Right cardiac atrium (tissue), 5 donors: Measurements from ENCODE around the gene EVA1A. TPM values are rescaled to one million over a fixed set of nuclear protein-coding genes. Genes with fewer than 3 reads are reported as not detected.

Experiments
- ATAC-seq, 2 donors: fragments of 200-7000 bp; cut with Tn5 transposase; one replicate each; pipeline versions ENCODE4 v1.8.0 to v1.9.1; 2020; ENCODE audit warnings: moderate library complexity in 2 of 2, mild to moderate bottlenecking in 1 of 2
- DNase-seq, 3 donors: peaks; one replicate each; pipeline ENCODE4 v3.0.0-alpha.2; 2020
- H3K27ac ChIP-seq: one replicate; pipeline ENCODE4 v1.5.1; 2013; ENCODE audit warnings: mild to moderate bottlenecking, low read length, control low read depth, moderate library complexity
- H3K27me3 ChIP-seq: one replicate; pipeline ENCODE4 v1.6.1; 2013; ENCODE audit not compliant: control insufficient read depth, insufficient read depth
- H3K4me1 ChIP-seq: one replicate; pipeline ENCODE4 v1.6.1; 2013; ENCODE audit warnings: low read length; ENCODE audit not compliant: control insufficient read depth, insufficient read depth
- H3K4me3 ChIP-seq: one replicate; pipeline ENCODE4 v1.5.1; 2013; ENCODE audit warnings: low read length, control low read depth
- H3K9me3 ChIP-seq: one replicate; pipeline ENCODE4 v1.6.1; 2013; ENCODE audit warnings: low read length; ENCODE audit not compliant: control insufficient read depth
- WGBS: extraction: QIAGEN DNeasy Blood & Tissue Kit; methylation state at CpG from one replicate; pipeline ENCODE4 v1.1.7; 2013; 5-methylcytosine and 5-hydroxymethylcytosine counted together
- intact Hi-C, 4 donors: fragments of 100-400 bp; cut with DNase I; formaldehyde crosslinking; loops; one replicate each; pipeline versions ENCODE4 v1.11.0 to v1.14.0; 2022 to 2023
- polyA plus RNA-seq: library from polyadenylated mRNA; stranded (reverse); fragments of 200-250 nt; gene quantifications from one replicate; pipeline ENCODE4 v1.2.3, GENCODE V29; 2013
- total RNA-seq, 4 donors: library from RNA; stranded (reverse); fragmentation: NEBNext Ultra II Directional; extraction: Animal tissue kit (Norgen Biotek cat#: 25700); gene quantifications; one replicate each; pipeline ENCODE4 v1.2.1, GENCODE V29; 2021
- donor health status: healthy with polysubstance abuse.
- donor health status: DM: no; HTN: yes; CAD: no.
- donor health status: DM: no; HTN: no; CAD: no.
- donor health status: DM: no; HTN: yes; CAD: no; lungs with severe emphysema.
- donor health status: DM: yes; HTN: yes; CAD: no.

Gene EVA1A
- total and polyA plus RNA-seq, 5 donors = 0.24 to 0.66 (median 0.26) TPM; not detected in 2

DNA sequence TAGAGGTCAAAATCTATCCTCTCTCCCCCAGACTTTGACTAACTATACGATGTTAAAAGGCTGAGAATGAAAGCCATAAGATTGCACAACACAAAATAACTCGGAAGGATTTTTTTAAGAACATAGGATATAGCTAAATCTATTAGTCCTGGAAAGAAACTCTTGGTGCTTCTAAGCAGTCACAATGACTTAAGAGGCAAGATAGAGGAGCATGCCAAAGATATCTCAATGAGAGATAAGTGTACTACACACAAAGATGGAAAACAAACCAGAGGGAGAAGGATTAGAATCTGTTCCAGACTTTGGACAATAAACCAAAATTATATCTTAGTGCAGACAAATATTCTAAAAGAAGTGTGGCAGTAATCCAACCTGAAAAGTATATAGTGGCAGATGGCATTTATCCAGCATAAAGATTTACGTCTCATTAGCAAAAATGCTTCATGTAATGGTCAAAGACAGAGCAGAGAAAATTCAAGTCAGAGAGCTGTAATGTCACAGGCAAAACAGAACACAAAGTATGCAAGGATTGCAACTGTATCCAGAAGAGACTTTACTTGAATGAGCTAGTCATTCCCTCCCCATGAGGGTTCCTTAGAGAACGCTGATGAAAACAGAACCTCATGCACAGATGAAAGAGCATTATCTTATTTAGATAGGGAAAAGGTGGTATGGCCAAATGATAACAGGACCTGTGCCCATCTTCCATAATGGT, 28.8 kb upstream of the EVA1A start:
- WGBS = 45% methylated on average over 4 of the region's 4 CpGs
- Histone ChIP-seq H3K4me1 (no peaks in the 10 kb centered on the region), H3K27ac (no peak overlapping the region), H3K9me3 (no peaks in the 10 kb centered on the region), H3K4me3 (no peak overlapping the region), H3K27me3 (peaks cover 3% of the 10 kb centered on the region)
- intact Hi-C loops = no loop called here
- DNase-seq (no peak), ATAC-seq (no peak)

DNA sequence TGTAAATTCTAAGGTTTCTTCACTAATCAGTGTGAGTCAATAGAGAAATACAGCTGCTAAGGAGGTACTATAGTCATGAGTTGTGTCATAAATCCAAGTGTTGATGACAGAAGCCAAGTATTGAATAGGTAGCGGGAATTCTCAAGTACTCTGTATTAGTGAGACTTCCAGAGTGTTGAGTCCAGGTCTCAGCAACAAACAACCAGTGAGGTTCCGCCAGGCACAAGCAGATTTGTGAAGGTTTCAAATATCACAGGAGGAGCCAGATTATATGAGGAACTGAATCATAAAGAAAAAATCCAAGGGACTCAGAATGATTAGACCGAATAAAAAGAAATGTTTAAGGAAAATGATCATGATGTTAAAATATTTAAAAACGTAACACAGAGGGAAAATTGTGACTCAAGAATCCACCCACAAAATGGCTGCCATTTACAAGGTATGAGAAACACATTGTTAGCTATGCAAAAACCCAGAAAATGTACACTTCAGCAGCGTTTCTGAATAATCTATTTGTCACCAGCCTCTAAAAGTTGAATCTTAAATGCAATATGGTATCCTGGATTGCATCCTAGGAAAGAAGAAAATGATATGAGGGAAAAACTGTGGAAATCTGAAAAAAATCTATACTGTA, 27.3 kb upstream of the EVA1A start:
- no peak overlapping the region for H3K4me3 ChIP-seq
- 80% methylated on average over 5 of the region's 5 CpGs for WGBS
- intact Hi-C loops = no loop called here
- ATAC-seq = no peak
- H3K27ac ChIP-seq = no peak overlapping the region
- no peak for DNase-seq
- no peaks in the 10 kb centered on the region for H3K9me3 ChIP-seq
- no peaks in the 10 kb centered on the region for H3K4me1 ChIP-seq
- H3K27me3 ChIP-seq = peaks cover 3% of the 10 kb centered on the region

- WGBS = 88% methylated on average over 2 of the region's 2 CpGs
- no peaks in the 10 kb centered on the region for H3K4me1 ChIP-seq
- DNase-seq (no peak), ATAC-seq (no peak)
- H3K27me3 ChIP-seq = peaks cover 3% of the 10 kb centered on the region
- H3K9me3 ChIP-seq = no peaks in the 10 kb centered on the region
- no peak overlapping the region for H3K4me3 ChIP-seq
- intact Hi-C loops = no loop called here
- H3K27ac ChIP-seq = no peak overlapping the region
These were observed 26.2 kb upstream of the EVA1A start for GRCh38 chr2:75586971-75587370.

DNA sequence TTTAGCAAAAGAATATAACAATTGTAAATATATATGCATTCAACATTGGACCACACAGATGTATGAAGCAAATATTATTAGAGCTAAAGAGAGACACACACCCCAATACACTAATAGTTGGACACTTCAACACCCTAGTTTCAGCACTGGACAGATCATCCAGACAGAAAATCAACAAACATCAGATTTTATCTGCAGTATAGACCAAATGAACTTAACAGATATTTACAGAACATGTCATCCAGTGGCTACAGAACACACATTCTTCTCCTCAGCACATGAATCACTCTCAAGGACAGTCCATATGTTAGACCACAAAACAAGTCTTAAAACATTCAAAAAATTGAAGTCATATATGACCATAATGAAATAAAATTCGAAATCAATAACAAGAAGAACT, 22.1 kb upstream of the EVA1A start:
- ATAC-seq (no peak), DNase-seq (no peak)
- 75% methylated on average over 1 of the region's 1 CpG for WGBS
- Histone ChIP-seq H3K9me3 (no peaks in the 10 kb centered on the region), H3K27me3 (peaks cover 3% of the 10 kb centered on the region), H3K4me3 (no peak overlapping the region), H3K27ac (no peak overlapping the region), H3K4me1 (no peaks in the 10 kb centered on the region)
- intact Hi-C loops = no loop called here

- H3K9me3 ChIP-seq = no peaks in the 10 kb centered on the region
- H3K27me3 ChIP-seq = no peaks in the 10 kb centered on the region
- 81% methylated on average over 1 of the region's 1 CpG for WGBS
- DNase-seq = no peak
- intact Hi-C loops = no loop called here
- no peak overlapping the region for H3K27ac ChIP-seq
- ATAC-seq = no peak
- no peak overlapping the region for H3K4me3 ChIP-seq
- no peaks in the 10 kb centered on the region for H3K4me1 ChIP-seq
These were observed 19.9 kb upstream of the EVA1A start for GRCh38 chr2:75580606-75581005.

GRCh38 chr2:75580156-75580555, 19.4 kb upstream of the EVA1A start:
- H3K4me1 ChIP-seq = no peaks in the 10 kb centered on the region
- intact Hi-C loops = no loop called here
- no peaks in the 10 kb centered on the region for H3K27me3 ChIP-seq
- H3K27ac ChIP-seq = no peak overlapping the region
- H3K4me3 ChIP-seq = no peak overlapping the region
- ATAC-seq (no peak), DNase-seq (no peak)
- no peaks in the 10 kb centered on the region for H3K9me3 ChIP-seq
- 93% methylated on average over 1 of the region's 1 CpG for WGBS

DNA sequence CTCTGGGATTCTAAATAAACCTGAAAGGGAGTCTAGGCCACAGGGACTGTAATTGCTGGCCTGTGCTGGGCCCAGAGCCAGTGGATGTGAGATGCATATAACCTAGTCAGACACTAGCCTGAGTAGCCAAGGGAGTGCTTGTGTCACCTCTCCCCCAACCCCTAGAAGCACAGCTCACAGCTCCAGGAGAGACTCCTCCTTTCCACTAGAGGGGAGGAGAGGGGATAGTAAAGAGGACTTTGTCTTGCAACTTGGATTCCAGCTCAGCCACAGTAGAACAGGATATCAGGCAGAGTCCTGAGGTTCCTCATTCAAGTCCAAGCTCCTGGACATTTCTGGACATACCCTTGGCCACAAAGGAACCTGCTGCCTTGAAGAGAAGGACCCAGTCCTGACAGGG, 18.4 kb upstream of the EVA1A start:
- H3K9me3 ChIP-seq = no peaks in the 10 kb centered on the region
- DNase-seq (no peak), ATAC-seq (no peak)
- H3K4me3 ChIP-seq = no peak overlapping the region
- H3K27me3 ChIP-seq = no peaks in the 10 kb centered on the region
- intact Hi-C loops = no loop called here
- no peak overlapping the region for H3K27ac ChIP-seq
- H3K4me1 ChIP-seq = no peaks in the 10 kb centered on the region

GRCh38 chr2:75577280-75577679, 16.5 kb upstream of the EVA1A start:
- Histone ChIP-seq H3K9me3 (no peaks in the 10 kb centered on the region), H3K27me3 (no peaks in the 10 kb centered on the region), H3K4me1 (no peaks in the 10 kb centered on the region), H3K4me3 (no peak overlapping the region), H3K27ac (no peak overlapping the region)
- no peak for ATAC-seq
- intact Hi-C loops = no loop called here
- 91% methylated on average over 1 of the region's 1 CpG for WGBS
- DNase-seq = no peak

DNA sequence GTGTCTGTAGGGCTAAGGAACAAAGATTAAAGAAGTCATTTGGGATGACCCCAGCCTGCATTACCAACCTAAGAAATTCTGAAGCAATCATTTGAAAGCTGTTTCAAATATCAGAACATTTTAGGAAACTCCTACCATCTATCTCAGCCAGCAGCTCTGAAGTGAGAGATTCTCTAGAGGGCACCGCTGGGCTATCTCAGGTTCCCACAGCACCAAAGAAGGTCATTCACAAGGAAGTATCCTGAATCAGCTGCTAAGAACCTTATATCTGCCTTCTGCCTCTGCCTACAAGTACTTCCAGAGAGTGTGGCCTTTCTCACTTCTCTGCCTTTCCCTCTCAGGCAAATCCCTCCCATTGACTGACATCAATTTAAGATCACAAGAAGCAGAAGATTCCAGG, 13.4 kb upstream of the EVA1A start:
- intact Hi-C loops = no loop called here
- no peak overlapping the region for H3K27ac ChIP-seq

DNA sequence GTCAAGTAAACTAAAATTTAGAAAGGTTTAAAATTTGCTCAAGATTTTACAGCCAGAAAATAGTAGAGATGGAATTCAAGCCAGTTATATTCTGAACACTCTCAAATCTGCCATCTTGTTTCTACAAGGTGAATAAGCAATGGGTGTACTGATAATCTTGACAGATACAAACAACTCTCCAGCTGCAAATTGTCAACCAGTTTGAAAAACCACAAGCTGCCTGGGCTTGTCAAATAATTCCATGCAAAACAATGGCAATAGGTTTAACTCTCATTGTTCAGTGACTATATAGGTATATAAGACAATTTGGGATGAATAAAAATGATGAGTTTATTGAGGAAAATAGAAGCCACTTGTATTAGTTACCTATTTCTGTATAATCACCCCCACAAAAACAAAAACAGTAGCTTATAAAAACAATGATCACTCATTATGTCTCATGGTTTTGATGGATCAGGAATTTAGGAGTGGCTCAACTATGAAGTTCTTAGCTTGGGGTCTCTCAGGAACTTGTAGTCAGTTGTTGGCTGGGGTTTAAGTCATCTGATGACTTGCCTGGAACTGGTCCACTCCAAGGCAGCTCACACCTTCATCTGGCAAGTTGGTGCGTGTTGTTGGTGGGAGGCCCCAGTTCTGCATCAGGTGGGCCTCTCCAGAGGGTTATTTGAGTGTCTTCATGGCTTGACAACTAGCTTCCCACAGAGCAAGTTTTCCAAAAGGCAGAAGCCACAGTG, 12.6 kb upstream of the EVA1A start:
- Histone ChIP-seq H3K4me3 (no peak overlapping the region), H3K4me1 (no peaks in the 10 kb centered on the region), H3K27ac (no peak overlapping the region), H3K27me3 (no peaks in the 10 kb centered on the region), H3K9me3 (no peaks in the 10 kb centered on the region)
- DNase-seq (no peak), ATAC-seq (no peak)
- WGBS = 77% methylated on average over 1 of the region's 1 CpG
- intact Hi-C loops = no loop called here

More for the DNA sequence above, 13.4 kb upstream of the EVA1A start:
- ATAC-seq (no peak), DNase-seq (no peak)
- 90% methylated on average over 1 of the region's 1 CpG for WGBS
- no peak overlapping the region for H3K4me3 ChIP-seq
- no peaks in the 10 kb centered on the region for H3K9me3 ChIP-seq
- no peaks in the 10 kb centered on the region for H3K4me1 ChIP-seq
- H3K27me3 ChIP-seq = no peaks in the 10 kb centered on the region

DNA sequence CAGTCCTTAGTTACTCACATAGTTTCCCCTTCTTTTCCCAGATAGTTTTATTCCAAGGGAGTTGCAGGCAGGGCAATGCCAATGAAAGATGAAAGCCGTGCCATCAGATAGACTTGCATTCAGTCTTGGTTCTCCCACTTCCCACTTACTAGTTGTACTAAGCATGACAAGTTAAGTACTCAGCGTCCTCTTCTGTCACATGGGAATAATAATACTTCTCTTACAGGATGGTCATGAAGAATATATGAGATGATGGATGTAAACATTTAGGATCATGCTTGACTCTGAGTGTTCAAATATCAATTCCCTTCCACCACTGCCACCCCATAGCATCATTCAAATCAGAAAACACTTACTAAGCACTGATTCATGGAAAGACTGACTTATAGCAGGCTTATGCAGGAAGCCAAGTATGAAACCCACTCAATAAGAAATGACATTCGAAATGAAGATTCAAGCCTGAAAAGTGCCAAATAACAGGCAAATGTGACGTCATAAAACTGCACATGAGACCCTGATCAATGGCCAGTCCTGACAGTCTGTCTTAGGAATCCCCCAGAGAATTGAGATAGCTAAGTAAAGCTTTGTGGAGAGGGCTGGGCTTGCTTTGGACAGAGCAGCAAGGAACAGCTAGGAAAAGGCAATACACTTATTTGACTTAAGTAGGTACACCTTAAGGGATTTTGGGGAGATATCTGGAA, 11.1 kb upstream of the EVA1A start:
- H3K4me1 ChIP-seq = no peaks in the 10 kb centered on the region
- H3K27me3 ChIP-seq = no peaks in the 10 kb centered on the region
- no peaks in the 10 kb centered on the region for H3K9me3 ChIP-seq
- ATAC-seq = no peak
- no peak overlapping the region for H3K27ac ChIP-seq
- no peak overlapping the region for H3K4me3 ChIP-seq
- intact Hi-C loops = no loop called here
- 81% methylated on average over 4 of the region's 4 CpGs for WGBS
- no peak for DNase-seq
